LNCaP clone FGC (cell line): ENCODE measurements around the gene IER2.
"Not testable (repeated sequence)": the region's sequence is repeated elsewhere in the genome, so short reads cannot be mapped to it uniquely, and the experiment has no call there.

ENCODE experiments used
- DNase-seq: peaks from one replicate; pipeline ENCODE4 v3.0.0-alpha.2; 2011; ENCODE audit warnings: low read depth
- H3K4me3 ChIP-seq: 2 replicates; pipeline ENCODE4 v1.5.1; 2011; ENCODE audit warnings: mild to moderate bottlenecking, low read depth, low read length, control low read depth
- TF ChIP-seq, protein P1 (sequence below): IDR thresholded peaks from 2 replicates; pipeline ENCODE4 v1.5.1; 2012; ENCODE audit warnings: mild to moderate bottlenecking; ENCODE audit not compliant: control insufficient read depth, insufficient read depth; ENCODE audit errors: extremely low read depth

The IER2 gene

DNA sequence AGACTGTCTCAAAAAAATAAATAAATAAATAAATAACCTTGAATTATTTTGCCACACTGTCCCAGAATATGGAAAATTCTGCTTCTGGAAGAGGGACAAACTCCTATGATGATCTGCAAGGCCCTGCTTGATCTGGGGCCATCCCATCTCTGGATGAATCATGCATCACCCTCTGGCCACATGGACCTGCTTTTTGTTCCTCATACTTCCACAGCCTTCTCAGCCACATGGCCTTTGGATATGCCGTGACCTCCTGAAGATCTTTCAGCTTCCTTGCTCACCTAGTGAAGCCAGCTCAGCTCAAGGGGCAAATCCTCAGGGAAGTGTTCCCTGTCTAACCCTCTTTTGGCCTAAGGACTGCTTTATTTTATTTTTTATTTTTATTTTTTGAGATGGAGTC is 10.3 kb downstream of the IER2 start:
- H3K4me3 ChIP-seq, result no peak overlapping the region
- TF ChIP-seq, protein P1, sequence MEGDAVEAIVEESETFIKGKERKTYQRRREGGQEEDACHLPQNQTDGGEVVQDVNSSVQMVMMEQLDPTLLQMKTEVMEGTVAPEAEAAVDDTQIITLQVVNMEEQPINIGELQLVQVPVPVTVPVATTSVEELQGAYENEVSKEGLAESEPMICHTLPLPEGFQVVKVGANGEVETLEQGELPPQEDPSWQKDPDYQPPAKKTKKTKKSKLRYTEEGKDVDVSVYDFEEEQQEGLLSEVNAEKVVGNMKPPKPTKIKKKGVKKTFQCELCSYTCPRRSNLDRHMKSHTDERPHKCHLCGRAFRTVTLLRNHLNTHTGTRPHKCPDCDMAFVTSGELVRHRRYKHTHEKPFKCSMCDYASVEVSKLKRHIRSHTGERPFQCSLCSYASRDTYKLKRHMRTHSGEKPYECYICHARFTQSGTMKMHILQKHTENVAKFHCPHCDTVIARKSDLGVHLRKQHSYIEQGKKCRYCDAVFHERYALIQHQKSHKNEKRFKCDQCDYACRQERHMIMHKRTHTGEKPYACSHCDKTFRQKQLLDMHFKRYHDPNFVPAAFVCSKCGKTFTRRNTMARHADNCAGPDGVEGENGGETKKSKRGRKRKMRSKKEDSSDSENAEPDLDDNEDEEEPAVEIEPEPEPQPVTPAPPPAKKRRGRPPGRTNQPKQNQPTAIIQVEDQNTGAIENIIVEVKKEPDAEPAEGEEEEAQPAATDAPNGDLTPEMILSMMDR, result no peak
- DNase-seq, result no peak

DNA sequence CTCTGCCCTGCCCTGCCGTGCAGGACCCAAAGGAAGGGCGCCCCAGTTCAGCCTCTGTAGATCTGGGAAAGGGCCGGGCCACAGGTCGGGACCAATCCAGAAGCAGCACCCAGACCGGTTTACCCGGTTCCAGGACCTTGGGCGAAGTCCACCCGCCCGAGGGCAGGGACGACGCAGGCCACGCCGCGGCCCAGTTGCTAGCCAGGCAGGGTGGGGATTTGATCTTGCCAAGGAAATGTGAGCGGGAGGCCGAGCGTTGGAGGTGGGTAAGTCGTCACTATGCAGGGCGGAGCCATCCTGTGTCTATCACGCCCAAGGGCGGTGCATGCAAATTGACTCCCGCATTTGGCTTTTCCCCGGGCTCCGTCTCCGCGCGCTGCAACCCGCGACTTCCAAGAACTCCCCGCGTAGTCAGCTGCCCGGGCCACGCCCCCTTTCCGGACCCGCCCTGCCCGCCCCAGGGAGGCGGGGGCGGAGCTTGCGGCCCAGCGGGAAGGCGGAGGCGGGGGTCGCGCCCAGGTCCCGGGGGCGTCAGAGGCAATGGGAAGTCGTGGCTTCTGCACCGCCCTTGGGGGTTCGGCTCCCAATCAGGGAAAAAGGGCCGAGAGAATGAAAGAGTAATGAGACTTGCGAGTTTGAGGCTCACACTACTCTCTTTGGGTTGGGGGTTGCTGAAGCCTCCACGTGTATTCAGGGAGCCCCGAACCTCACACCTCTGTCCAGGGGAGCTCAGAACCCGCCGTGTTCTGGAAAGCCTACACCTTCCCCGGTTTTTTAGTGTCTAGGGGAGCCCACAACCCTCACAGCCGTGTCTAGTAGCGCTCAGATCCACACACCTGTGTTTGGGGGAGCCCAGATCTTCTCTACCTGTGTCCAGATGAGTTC is 12.8 kb downstream of the IER2 start:
- DNase-seq, result peak; percentile 100
- H3K4me3 ChIP-seq, result peak overlapping the region; percentile 56
- TF ChIP-seq, protein P1, result no peak

DNA sequence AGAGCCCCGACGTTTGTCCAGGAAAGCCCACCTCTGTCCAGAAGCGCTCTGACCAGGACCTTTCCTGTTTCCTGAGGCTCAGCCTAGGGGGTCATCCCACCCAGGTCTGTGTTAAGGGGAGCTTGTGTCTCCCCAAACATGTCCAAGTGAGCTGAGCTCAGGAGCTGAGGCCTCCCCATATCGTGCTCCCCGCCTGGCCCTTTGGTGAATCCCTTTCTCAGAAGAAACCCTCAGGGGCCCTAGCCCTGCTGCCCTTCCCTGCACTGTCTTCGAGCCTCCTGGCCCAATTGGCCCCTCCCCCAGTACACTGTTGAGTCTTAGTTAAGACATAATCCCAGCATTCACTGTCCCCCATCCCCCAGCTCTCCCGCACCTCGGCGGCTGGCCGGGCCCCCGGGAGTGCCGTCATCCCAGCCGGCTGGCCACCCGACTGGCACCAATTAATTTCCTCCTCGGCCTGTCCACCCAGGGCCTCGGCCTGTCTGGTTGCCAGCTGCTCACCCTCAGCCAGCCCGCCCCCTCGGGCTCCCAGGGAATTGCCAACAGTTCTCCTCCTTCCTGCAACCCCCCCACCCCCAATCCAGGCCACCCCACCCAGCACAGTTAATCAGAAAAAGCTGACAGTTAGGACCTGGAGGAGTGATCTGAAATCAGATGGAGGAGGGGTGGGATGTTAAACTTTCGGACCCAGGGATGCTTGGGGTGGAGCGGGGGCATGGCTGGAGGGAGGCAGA is 13.6 kb downstream of the IER2 start:
- no peak for DNase-seq
- peak overlapping the region; percentile 41 for H3K4me3 ChIP-seq
- TF ChIP-seq, protein P1, result no peak

DNA sequence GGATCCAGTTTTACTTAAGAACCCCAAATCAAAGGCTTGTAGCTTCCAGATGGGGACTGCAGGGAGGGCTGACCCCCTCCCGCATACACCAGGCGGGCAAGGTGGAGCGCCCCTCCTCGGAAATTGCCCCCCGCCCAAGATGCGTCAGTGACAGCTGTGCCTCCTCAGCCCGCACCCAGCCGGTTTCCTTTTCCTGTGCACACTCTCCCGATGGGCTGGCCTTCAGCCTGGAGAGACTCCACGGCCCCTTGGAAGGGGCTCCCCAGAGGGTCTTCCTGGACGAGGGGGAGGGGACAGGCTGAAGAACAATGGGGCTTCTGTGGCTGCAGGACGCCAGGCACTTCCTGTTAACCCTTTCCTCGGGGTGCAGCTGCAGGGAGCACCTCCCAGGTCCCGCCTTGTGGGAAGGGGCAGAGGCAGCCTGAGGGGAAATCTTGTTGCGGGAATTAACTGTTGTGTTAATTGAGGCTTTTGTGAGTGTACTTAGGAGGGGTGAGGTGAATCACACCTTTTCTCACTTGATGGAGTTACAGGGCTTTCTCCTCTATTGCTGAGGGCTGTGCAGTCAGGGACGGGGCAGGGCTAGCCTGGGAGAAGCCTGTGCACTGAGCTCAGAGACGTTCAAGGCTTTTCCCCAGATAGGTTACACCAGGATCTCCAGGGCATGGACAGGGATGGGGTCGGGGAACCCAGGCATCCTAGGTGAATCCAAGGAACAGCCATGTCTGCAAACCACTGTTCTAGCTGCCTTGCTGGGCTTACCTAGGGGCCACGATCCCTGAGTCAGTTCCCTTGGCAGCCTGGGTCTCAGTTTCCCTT is 14.3 kb downstream of the IER2 start:
- no peak for DNase-seq
- no peak overlapping the region for H3K4me3 ChIP-seq
- TF ChIP-seq, protein P1, result no peak

DNA sequence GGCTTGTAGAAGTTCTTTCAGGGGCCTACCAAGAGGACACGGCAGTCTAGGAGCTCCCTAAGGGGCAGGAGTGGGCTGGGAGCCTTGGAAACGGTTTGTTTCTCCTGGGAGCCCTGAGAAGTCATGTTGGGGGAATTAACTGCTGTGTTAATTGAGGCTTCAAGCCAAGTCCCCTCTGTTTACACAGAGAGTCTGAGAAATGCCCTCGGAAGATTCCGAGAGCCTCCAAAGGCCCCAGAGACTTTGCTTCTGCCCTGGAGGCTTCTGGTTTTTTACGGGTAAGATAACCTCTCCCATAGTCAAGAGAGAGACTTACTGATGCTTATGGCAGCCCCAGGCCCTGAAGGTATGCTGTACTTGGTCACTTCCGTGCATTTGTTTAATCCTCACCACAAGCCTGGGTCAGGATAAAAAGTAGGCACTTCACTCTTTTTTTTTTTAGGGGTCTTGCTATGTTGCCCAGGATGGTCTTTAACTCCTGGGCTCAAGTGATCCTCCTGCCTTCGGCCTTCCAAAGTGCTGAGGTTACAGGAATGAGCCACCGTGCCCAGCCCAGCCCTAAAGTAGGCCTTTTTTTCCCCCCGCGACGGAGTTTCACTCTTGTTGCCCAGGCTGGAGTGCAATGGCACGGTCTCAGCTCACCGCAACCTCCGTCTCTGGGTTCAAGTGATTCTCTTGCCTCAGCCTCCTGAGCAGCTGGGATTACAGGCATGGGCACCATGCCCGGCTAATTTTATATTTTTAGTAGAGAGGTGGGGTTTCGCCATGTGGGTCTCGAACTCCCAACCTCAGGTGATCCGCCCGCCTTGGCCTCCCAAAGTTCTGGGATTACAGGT is 15.2 kb downstream of the IER2 start:
- TF ChIP-seq, protein P1, result no peak
- H3K4me3 ChIP-seq, result no peak overlapping the region
- DNase-seq, result no peak

DNA sequence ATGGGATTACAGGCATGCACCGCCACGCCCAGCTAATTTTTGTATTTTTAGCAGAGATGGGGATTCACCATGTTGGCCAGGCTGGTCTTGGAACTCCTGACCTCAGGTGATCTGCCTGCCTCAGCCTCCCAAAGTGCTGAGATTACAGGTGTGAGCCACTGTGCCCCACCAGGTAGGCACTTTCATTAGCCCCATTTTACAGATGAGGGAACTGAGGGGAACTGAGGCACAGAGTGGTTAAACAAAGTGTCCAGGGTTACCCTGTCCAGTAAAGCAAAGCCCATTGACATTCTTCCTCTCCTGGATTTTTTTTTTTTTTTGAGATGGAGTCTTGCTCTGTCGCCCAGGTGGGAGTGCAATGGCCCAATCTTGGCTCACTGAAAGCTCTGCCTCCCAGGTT is 15.9 kb downstream of the IER2 start:
- not testable (repeated sequence) for H3K4me3 ChIP-seq, DNase-seq
